Measurements from ENCODE around the gene ACSL4.
"Not testable (repeated sequence)": the region's sequence is repeated elsewhere in the genome, so short reads cannot be mapped to it uniquely, and the experiment has no call there.

ACSL4 gene

DNA sequence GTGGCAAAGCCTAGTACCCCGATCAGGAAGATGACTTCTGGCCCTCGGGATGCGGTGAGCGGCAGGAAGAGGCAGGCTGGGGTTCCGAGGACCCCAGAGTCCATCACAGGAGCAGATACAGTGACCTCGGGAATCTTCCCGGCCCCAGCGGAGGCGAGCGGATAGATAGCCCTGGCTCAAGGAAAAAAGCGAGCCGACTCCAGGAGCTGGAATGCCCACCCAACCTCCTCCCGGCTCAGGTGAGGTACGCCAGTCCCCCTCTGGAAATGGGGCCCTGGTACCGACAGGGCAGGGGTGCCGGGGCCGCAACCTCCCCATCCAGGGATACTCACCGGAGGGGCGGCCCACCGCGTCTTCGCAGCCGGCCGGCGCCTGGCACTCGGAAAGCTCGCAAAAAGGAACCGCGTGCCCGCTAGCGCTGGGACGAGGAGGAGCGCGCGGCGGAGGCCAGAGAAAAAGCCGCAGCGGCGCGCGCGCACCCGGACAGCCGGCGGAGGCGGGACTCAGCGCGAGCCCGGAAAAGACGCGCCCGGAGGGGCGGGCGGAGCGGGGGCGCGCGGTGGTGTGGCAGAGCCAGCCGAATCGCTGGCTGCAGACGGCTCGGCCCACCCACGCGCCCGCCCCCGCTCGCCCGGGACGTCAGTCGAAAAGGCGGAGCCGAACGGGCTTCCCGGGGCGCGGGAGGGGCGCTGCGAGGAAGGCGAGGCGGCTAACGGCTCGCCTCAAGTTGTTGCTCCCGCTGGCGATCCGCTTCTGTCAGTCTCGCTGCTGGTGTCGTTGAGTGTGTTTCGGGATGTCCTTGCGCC, at the start of gene ACSL4:
ACSL4 (minus strand) TSS at position 451 of the 806 bp plus-strand sequence. CDS start 49,894 bp downstream, outside the sequence.
- peak; percentile 85 for DNase-seq (ENCODE audit: low spot score)

DNA sequence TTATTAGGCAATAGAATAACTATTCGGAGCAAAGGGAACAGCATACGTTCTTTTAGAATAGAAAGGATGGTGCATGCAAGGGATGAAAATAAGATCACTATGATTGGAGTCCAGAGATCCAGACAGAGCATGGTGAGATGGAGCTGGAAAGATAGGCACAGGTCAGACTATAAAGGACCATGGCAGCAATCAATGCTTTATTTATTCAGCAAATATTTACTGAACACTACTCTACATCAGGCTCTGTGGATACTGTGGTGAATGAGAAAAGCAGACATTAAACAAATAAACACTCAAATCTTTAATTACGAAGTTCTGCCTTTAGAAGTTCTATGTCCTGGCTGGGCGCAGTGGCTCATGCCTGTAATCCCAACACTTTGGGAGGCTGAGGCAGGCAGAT, 44.7 kb upstream of the ACSL4 start:
- DNase-seq (ENCODE audit: low spot score), result no peak

DNA sequence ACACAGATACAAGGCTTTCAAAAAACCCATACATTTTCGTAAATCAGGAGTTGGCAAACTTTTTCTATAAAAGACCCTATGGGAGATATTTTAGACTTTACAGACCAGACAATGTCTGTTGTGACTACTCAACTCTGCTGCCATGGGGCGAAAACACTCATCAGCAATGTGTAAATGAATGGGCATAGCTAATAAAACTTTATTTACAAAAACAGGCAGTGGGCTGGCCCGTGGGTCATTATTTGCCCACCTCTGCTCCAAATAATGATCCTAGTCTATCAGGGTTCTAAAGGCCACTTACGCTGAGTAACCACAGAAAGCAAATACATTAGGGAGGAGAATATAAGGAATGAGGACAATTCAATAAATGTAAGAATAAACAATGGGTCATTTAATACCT, 43.9 kb upstream of the ACSL4 start:
- no peak for DNase-seq (ENCODE audit: low spot score)

DNA sequence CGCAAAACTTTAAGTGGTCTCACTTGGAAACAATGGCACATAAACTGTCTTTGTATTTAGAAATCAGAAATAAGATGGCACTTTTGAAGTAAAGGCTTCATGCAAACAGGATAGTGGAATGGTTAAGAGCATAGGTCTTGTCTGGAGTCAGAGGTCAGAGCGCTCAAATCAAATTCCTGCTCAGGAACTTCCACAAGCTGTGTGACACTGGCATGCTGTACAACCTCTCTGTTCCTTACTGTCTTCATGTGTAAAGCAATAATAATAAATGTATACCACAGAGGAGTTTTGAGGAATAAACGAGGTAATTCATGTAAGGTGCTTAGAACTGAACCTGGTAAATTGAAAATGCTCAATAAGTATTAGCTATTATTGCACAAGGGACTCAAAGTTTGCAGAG, 43.4 kb upstream of the ACSL4 start:
- DNase-seq (ENCODE audit: low spot score), result no peak

DNA sequence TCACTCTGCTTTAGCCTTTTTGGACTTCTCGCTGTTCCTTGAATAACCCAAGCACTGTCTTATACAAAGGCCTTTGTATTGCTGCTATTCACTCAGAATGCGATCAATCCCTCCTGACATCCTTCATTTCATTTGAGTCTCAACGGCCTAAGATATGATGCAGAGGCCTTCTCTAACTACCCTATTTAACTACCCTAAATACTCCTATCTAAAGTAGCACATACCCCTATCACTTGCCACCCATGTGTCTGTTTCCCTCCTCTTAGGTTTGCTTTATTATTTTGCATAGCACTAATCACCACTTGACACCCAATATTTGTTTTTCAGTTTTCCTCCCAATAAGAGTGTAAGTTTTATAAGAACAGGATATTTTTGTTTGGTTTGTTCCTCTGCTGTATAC, 42.3 kb upstream of the ACSL4 start:
- no peak for DNase-seq (ENCODE audit: low spot score)

DNA sequence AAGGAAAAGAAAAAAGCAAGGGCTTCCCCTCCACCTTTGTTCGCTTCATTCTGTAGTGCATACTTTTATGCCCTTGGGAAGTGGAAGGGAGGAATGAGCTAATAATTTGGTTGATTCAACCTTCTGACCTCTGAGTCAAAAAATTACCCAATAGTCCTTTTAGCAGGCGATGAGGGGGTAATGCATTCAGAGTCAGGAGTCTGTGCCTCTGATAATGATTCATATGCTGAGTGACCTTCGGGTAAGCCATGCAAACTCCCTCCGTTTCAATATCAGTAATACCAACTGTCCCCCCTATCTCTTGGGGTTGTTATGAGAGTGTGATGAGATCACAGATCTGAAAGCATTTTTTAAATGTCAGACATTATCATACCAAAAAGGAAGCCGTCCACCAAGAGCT, 41.6 kb upstream of the ACSL4 start:
- peak; percentile 19 for DNase-seq (ENCODE audit: low spot score)

DNA sequence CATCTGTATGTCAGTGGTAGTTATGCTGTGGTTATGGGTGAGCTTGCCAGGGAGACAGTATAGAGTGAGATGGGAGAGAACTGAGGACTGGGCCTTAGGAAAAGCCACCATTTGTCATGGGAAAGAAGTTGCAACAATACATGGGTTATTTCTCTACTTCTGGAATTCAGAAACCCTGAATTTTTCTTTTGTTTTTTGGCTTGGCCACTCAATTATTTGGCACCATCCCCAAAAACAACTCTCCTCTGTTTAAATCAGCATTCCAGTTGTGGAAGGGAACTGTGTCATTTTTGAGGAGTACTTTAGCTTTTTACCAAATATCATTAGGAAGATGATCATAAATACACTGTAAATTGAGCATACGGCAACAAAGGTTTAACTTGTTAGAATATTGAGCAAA, 41.1 kb upstream of the ACSL4 start:
- no peak for DNase-seq (ENCODE audit: low spot score)

DNA sequence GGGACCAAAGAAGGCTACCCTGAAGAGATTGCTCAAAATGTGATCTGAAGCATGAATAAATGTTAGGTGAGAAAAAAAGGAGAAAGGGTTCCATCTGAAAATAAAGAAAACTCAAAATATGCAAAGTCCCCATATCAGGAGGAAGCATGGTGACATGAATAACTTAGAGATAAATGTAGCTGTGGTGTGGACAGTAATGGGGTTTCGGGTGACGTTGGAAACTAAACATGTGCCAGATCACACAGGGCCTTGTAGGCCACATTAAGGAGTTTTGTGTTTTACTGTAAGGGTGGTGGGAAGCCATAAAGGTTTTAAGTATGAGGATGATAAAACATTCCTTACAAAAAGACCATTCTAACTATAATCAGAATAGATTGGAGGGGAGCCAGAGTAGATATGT, 40.3 kb upstream of the ACSL4 start:
- DNase-seq (ENCODE audit: low spot score), result no peak

DNA sequence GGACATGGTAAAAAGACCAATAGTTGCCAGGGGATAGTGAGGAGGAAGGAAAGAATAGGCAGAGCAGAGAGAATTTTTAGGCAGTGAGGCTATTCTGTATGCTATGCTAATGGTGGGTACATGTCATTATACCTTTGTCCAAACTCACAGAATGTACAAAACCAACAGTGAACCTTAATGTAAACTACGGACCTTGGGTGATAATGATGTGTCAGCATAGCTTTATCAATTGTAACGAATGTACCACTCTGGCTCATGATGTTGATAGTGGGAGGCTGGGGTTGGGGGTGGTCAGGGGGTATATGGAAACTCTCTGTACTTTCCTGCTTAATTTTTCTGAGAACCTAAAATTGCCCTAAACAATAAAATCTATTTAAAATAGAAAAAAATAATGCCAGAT, 37.7 kb upstream of the ACSL4 start:
- no peak for DNase-seq (ENCODE audit: low spot score)

DNA sequence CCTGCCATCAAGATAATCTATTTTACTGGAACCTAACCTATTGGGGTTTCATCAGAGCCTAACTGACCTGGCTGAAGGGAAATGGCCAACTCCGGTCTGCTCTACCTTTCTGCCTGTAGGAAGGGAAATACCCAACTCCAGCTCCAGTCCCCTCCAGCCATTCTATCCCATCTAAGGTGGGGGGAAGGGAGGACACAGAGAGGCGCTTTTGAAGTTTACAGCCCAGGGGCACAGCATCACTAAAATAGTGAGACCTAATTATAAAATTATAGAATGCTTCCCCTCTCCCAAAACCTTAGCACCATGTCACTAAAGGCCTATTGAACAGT, 27.8 kb upstream of the ACSL4 start:
- no peak for DNase-seq (ENCODE audit: low spot score)

DNA sequence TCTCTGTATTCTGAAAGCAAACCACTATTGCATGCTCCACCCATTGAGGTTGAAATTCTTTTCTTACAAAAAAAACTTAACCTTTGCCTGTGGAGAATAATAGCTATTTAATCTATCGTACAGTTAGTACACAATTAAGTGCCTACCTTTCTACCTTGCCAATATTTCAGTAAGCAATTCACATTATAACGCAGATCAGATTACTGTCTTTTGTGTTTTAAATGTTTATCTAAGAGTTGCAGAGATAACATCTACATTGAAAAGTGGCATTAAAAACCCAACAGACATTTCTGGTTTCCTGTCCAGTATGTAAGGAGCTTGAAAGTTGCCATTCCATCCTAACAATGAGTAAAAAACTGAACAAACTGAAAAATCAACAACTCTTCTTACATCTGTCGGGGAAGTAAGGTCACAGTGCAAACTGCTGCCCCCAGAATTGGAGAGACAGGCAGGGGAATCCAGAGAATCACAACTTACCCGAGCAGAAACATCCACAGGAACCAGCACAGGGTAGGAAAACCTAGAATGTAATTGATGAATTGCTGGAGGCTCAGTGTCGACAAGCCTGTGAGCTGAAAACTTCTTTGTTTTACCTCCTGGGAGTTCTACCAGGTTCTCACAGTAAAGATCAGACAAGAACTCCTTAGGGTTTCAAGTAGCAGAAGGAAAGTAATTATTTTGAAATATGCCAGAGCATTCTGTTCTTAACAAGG, 27.3 kb upstream of the ACSL4 start:
- no peak for DNase-seq (ENCODE audit: low spot score)

DNA sequence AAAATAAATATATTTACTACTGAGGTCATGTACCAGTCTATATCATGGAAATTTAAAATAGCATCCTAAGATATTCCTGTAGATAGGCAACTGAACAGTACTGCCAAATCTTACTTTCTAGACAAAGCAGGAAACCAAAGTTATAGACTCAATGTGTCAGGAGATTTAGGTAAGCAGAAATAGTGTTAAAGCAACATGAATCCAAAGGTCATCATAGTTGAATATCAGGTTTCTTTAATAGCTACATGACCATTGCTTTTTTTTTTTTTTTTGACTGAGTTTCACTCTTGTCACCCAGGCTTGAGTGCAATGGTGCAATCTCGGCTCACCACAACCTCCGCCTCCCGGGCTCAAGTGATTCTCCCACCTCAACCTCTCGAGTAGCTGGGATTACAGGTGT, 20.2 kb upstream of the ACSL4 start:
- DNase-seq (ENCODE audit: low spot score), result no peak

DNA sequence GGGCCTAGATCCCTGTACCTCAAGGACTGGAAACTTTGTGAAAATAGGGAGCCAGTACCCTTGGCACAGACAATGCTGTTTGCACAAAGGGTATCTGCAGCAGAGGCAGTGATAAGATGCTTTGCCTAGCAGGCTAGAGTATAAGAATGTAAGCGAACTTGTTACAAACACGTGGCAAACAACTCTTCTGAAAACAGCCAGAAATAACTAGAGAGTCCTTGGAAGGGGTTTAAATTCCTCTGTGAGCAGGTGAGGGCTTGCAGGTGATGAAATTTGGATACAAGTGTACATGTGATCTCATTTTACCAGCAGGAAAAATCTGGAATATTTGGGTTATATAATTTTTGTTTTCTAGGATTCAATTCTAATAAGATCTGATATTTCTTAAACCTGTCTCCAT, 18.6 kb upstream of the ACSL4 start:
- DNase-seq (ENCODE audit: low spot score), result no peak

DNA sequence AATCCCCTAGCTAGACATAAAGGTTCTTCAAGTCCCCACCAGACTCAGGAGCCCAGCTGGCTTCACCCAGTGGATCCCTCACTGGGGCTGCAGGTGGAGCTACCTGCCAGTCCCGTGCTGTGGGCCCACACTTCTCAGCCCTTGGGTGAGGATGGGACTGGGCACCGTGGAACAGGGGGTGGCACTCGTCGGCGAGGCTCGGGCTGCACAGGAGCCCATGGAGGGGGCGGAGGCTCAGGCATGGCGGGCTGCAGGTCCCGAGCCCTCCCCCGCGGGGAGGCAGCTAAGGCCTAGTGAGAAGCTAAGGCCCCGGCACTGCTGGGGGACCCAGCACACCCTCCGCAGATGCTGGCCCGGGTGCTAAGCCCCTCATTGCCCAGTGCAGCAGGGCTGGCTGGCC, 16.1 kb upstream of the ACSL4 start:
- no peak for DNase-seq (ENCODE audit: low spot score)

DNA sequence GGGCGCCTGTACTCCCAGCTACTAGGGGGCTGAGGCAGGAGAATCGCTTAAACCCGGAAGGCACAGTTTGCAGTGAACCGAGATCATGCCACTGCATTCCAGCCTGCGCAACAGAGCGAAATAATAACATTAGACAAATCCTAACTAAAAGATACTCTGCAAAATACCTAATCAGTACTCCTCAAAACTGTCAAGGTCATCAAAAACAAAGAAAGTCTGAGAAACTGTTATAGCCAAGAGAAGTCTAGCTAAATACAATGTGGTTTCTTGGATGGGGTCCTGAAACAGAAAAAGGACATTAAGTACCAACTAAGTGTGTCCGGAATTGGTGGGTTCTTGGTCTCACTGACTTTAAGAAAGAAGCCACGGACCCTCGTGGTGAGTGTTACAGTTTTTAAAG, 14.6 kb upstream of the ACSL4 start:
- no peak for DNase-seq (ENCODE audit: low spot score)

DNA sequence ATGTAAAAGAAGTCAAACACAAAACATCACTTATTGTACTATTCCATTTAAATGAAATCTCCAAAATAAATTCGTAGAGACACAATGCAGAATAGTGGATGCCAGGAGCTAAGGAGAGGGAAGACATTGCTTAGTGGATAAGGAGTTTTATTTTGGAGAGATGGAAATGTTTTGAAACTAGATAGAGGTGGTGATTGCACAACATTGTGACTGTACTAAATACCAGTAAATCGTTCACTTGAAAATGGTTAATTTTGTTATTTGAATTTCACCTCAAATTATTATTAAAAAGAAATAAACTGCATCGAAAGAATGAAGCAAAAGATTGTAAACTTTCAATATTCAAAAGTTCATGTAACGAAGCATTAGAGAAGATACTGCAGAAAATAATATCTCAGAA, 9.7 kb upstream of the ACSL4 start:
- no peak for DNase-seq (ENCODE audit: low spot score)

DNA sequence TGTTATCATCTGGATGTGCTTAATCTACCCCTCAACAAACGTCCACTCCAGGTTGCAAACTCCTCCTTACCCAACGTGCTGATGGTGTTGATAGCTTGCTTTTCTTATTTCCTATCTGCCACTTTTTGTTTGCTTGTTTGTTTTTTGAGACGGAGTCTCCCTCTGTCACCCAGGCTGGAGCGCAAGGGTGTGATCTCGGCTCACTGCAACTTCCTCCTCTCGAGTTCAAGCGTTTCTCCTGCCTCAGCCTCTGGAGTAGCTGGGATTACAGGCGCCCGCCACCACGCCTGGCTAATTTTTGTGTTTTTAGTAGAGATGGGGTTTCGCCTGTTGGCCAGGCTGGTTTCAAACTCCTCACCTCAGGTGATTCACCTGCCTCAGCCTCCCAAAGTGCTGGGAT, 7.8 kb upstream of the ACSL4 start:
- DNase-seq (ENCODE audit: low spot score), result not testable (repeated sequence)

DNA sequence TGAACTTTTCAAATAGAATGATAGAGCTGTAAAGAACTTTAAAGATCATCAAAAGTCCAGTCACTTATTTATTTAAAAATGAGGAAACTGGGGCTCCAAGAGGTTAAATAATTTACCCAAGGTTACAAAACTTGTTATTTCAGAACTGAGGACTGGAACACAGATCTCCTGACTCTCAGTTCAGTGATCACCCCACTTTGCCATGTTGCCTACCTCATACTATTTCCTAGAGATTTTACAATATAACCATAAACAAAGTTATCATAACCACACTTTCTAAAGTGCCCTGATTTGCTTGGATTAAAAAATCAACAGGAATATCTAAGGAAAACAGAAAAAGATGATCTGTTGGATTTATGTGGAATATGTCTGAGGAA, 7.4 kb upstream of the ACSL4 start:
- DNase-seq (ENCODE audit: low spot score), result no peak

DNA sequence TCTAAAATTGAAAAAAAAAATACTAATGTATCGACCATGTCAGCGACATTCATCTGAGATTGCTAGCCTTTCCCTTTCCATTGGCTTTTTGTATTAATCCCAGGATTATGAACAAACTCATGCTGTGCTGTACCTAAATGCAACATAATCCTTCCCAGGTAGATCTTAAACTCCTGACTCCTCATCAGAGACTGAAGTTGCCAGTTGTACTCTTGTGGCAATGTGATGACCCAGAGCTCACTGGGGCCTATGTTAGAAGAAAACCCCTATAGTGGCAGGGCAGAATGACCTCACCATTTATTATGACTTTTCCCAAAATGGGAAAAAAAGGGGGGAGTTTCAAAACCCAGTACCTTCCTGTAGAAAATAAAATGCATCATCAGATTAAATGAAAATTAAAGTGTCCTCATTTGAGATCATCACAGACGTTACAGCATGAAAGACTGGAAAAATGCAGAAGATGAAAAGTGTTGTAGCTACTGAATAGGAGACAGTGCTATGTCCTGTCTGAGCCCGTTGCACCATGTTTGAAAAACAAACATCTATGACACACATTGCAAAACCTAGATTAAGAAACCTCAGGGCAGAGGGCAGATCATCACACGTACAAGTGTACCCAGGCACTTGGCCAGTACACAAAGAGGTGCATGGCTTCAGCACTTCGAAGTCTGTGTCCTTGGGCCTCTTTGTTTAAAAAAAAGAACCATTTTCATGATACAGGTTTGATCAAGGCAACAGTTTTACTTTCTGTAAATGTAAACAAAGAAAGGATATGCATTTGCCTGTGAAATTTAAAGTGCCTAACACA, 6.8 kb upstream of the ACSL4 start:
- no peak for DNase-seq (ENCODE audit: low spot score)

DNA sequence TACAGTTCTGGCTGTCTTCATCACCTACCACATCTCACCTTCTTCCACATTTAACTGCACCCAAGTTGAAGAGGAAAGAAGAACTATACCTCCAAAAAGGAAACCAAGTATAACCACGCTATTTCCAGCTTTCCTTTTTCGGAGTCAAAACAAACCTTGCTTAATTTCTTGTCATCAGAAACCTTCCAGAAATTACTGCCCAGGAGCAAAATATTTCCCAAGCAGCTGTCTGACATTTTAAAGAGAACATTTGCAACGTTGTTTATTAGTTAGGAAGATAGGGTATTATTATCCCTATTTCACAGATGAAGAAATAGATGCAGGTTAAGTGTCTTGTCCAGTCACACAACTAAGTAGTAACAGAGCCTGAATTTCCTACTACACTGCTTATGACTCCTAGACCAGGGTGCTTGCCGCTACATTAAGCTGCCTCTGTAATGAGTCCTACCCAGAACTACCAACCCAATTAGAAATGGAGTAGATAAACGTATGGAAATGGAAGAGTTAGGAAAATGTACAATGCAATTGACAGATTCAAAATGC, 2.2 kb upstream of the ACSL4 start:
- no peak for DNase-seq (ENCODE audit: low spot score)

DNA sequence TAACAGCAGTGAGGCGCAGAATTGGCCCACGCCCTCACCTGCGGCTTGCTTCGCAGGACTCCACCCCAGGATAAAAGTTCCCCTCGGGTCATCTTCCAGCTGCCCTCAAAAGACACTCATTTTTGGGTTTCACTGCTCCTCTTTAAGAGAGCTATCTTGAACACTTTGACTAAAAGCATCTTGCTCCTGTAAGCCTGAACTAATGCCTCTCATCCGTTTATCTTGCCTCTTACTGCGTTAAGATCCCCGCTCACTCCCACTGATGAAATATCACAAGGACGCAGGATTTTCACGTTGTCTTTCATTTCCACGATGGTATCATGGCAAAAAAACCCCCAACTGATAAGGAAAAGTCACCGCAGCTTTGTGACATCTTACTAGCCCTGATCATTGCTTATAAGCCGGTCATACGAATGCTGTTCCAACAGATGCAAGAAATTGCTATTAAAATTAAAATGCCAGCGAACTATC, 591 bp upstream of the ACSL4 start:
- no peak for DNase-seq (ENCODE audit: low spot score)

DNA sequence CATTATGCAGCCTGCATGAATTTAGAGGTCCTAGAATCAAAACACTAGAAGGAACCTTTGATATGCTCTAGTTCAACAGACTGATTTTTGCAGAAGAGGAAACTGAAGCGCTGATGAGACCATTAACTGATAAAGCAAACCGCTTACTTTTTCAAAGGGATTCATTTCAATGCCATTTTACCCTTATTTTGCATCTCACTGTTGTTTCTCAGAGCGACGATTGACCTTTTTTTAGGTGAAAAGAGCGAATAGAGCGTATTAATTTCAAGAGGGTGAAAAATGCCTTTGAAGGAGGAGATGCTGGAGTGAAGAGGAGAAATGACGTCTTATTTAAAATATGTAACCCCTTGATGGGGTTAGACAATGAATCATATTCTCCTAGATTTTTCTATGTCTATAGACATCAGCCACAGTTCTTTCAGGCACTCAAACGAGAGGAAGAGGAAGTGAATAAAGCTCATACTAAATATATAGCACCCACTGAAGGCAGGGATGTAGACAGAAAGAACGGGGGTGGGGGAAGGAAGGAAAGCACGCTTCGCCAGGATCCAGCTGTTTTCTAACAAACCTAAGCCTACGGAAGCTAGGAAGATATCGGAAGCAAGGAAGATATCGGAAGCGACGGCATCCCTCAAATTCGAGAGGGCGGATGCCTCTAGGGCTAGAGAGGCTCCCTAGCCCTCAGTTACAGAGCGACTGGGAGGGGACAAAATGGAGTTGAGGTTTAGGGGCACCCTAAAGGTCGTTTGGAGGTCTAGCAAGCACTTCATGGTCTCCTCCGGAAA, 848 bp downstream of the ACSL4 start:
- DNase-seq (ENCODE audit: low spot score), result peak; percentile 11

Data from activated CD4-positive, alpha-beta T cell treated with anti-CD3 and anti-CD28 coated beads, Interleukin-2, Interleukin-4, amounts not matched to agents 100 ng/mL and 50 ng/mL, durations not matched to agents 16 hours and 8 hours (primary cell).